Embryonic facial prominence (tissue), 1 donor: Measurements from ENCODE around the gene CPSF4L.

Source experiments
- DNase-seq: peaks from one replicate; pipeline ENCODE4 v3.0.0-alpha.2; 2016; ENCODE audit errors: extremely low spot score

The CPSF4L gene

GRCh38 chr17:73289549-73290254, 28.0 kb upstream of the CPSF4L start:
- DNase-seq: no peak

- no peak for DNase-seq
Measured at GRCh38 chr17:73288534-73289302, 27.0 kb upstream of the CPSF4L start.

- no peak for DNase-seq
Measured at GRCh38 chr17:73286863-73287296, 25.2 kb upstream of the CPSF4L start.

- DNase-seq: no peak
Measured at GRCh38 chr17:73285916-73286862, 24.5 kb upstream of the CPSF4L start.

GRCh38 chr17:73285603-73285908, 23.9 kb upstream of the CPSF4L start:
- no peak for DNase-seq

GRCh38 chr17:73284906-73285602, 23.4 kb upstream of the CPSF4L start:
- DNase-seq: no peak

GRCh38 chr17:73284354-73284753, 22.7 kb upstream of the CPSF4L start:
- DNase-seq: no peak

GRCh38 chr17:73283841-73284282, 22.2 kb upstream of the CPSF4L start:
- no peak for DNase-seq

- no peak for DNase-seq
Measured at GRCh38 chr17:73283250-73283649, 21.6 kb upstream of the CPSF4L start.

- no peak for DNase-seq
Measured at GRCh38 chr17:73282629-73283028, 20.9 kb upstream of the CPSF4L start.

- no peak for DNase-seq
Measured at GRCh38 chr17:73281928-73282327, 20.2 kb upstream of the CPSF4L start.

- no peak for DNase-seq
Measured at GRCh38 chr17:73280191-73280590, 18.5 kb upstream of the CPSF4L start.

- no peak for DNase-seq
Measured at GRCh38 chr17:73279704-73280103, 18.0 kb upstream of the CPSF4L start.

- no peak for DNase-seq
Measured at GRCh38 chr17:73278465-73279453, 17.1 kb upstream of the CPSF4L start.

GRCh38 chr17:73278049-73278464, 16.4 kb upstream of the CPSF4L start:
- DNase-seq: no peak

GRCh38 chr17:73274490-73274889, 12.8 kb upstream of the CPSF4L start:
- DNase-seq: no peak

- DNase-seq: no peak
Measured at GRCh38 chr17:73272906-73273218, 11.2 kb upstream of the CPSF4L start.

- DNase-seq: no peak
Measured at GRCh38 chr17:73271072-73271471, 9.4 kb upstream of the CPSF4L start.

GRCh38 chr17:73269791-73270190, 8.1 kb upstream of the CPSF4L start:
- DNase-seq: no peak

GRCh38 chr17:73269329-73269615, 7.6 kb upstream of the CPSF4L start:
- DNase-seq: no peak
